WTC11 (cell line): ENCODE measurements around the gene MYMX. TPM values are rescaled to one million over a fixed set of nuclear protein-coding genes. Genes with fewer than 3 reads are reported as not detected.

Experiments
- ATAC-seq: fragments of 200-7000 bp; cut with Tn5 transposase; 2 replicates; pipeline ENCODE4 v1.10.0; 2021; ENCODE audit warnings: mild to moderate bottlenecking, moderate library complexity
- CTCF ChIA-PET: fragments of 300-600 bp; sonication (Branson Sonifier 250); formaldehyde crosslinking; loops from one replicate; lab custom pipeline; 2021; ENCODE audit warnings: antibody characterized with exemption; lab: Charles Lee
- POLR2A ChIA-PET: fragments of 350-600 bp; sonication (Branson Sonifier 250); formaldehyde crosslinking; loops from one replicate; lab custom pipeline; 2021; ENCODE audit warnings: antibody characterized with exemption; lab: Charles Lee
- DNase-seq: peaks from one replicate; pipeline ENCODE4 v3.0.0; 2021; ENCODE audit warnings: low spot score
- H3K27ac Mint-ChIP-seq: 2 replicates; pipeline ENCODE4 v1.8.0; 2021; ENCODE audit warnings: mixed read lengths
- H3K27me3 Mint-ChIP-seq: 2 replicates; pipeline ENCODE4 v1.8.0; 2021; ENCODE audit warnings: low read depth, mild to moderate bottlenecking, moderate library complexity, mixed read lengths
- H3K36me3 Mint-ChIP-seq: 2 replicates; pipeline ENCODE4 v1.8.0; 2021; ENCODE audit warnings: mixed read lengths
- H3K4me1 Mint-ChIP-seq: 2 replicates; pipeline ENCODE4 v1.8.0; 2022; ENCODE audit warnings: mixed read lengths
- H3K4me3 Mint-ChIP-seq: 2 replicates; pipeline ENCODE4 v1.8.0; 2021; ENCODE audit warnings: mild to moderate bottlenecking, moderate library complexity, mixed read lengths
- H3K9me3 Mint-ChIP-seq: 2 replicates; pipeline ENCODE4 v1.8.0; 2021; ENCODE audit warnings: mixed read lengths
- AFF4 ChIP-seq: sonication (generic); formaldehyde crosslinking; IDR thresholded peaks from 2 replicates; pipeline ENCODE4 v1.8.1; 2023; ENCODE audit warnings: mild to moderate bottlenecking, missing genetic modification reagents, borderline replicate concordance
- CBFB ChIP-seq: sonication (generic); formaldehyde crosslinking; IDR thresholded peaks from 2 replicates; pipeline ENCODE4 v1.8.1; 2022; ENCODE audit warnings: mild to moderate bottlenecking, low read depth, missing genetic modification reagents
- ETV6 ChIP-seq: sonication (generic); formaldehyde crosslinking; IDR thresholded peaks from 2 replicates; pipeline ENCODE4 v1.8.1; 2022; ENCODE audit warnings: mild to moderate bottlenecking, missing genetic modification reagents
- MXD4 ChIP-seq: fragments of 250-450 bp; sonication (Bioruptor Pico); IDR thresholded peaks from 2 replicates; pipeline ENCODE4 v1.8.0; 2021; ENCODE audit warnings: mild to moderate bottlenecking, moderate library complexity, borderline replicate concordance
- MYBL2 ChIP-seq: sonication (generic); formaldehyde crosslinking; IDR thresholded peaks from 2 replicates; pipeline ENCODE4 v1.8.1; 2023; ENCODE audit warnings: mild to moderate bottlenecking, moderate library complexity, missing genetic modification reagents
- NFYB ChIP-seq: sonication (generic); formaldehyde crosslinking; conservative IDR thresholded peaks from 2 replicates; pipeline ENCODE4 v1.8.0; 2022; ENCODE audit warnings: low read depth, missing genetic modification reagents
- NR1H2 ChIP-seq: sonication (generic); formaldehyde crosslinking; IDR thresholded peaks from 2 replicates; pipeline ENCODE4 v1.9.0; 2021; ENCODE audit warnings: mild to moderate bottlenecking, moderate library complexity, missing genetic modification reagents
- SMAD3 ChIP-seq: sonication (generic); formaldehyde crosslinking; IDR thresholded peaks from 2 replicates; pipeline ENCODE4 v1.8.0; 2022; ENCODE audit warnings: missing genetic modification reagents, mild to moderate bottlenecking, borderline replicate concordance
- SMAD4 ChIP-seq: sonication (generic); formaldehyde crosslinking; IDR thresholded peaks from 2 replicates; pipeline ENCODE4 v1.8.0; 2022; ENCODE audit warnings: mild to moderate bottlenecking, missing genetic modification reagents
- SOX15 ChIP-seq: fragments of 250-450 bp; sonication (Bioruptor Pico); IDR thresholded peaks from 2 replicates; pipeline ENCODE4 v1.9.0; 2021; ENCODE audit warnings: mild to moderate bottlenecking
- SP1 ChIP-seq: sonication (generic); formaldehyde crosslinking; conservative IDR thresholded peaks from 2 replicates; pipeline ENCODE4 v1.8.1; 2022; ENCODE audit warnings: missing genetic modification reagents
- TEAD4 ChIP-seq: sonication (generic); formaldehyde crosslinking; IDR thresholded peaks from 2 replicates; pipeline ENCODE4 v1.8.0; 2022; ENCODE audit warnings: mild to moderate bottlenecking, missing genetic modification reagents
- ZNF138 ChIP-seq: sonication (generic); formaldehyde crosslinking; conservative IDR thresholded peaks from 2 replicates; pipeline ENCODE4 v1.8.1; 2022; ENCODE audit warnings: mild to moderate bottlenecking, moderate library complexity, missing genetic modification reagents
- ZNF219 ChIP-seq: sonication (generic); formaldehyde crosslinking; IDR thresholded peaks from 2 replicates; pipeline ENCODE4 v1.8.0; 2023; ENCODE audit warnings: missing genetic modification reagents, mild to moderate bottlenecking, borderline replicate concordance
- ZNF263 ChIP-seq: sonication (generic); formaldehyde crosslinking; IDR thresholded peaks from 2 replicates; pipeline ENCODE4 v1.8.1; 2022; ENCODE audit warnings: low read depth, mild to moderate bottlenecking, moderate library complexity, missing genetic modification reagents
- ZNF671 ChIP-seq: fragments of 250-450 bp; sonication (Bioruptor Pico); IDR thresholded peaks from 2 replicates; pipeline ENCODE4 v1.8.0; 2021; ENCODE audit warnings: mild to moderate bottlenecking
- total RNA-seq: library from RNA; stranded (reverse); gene quantifications from 3 replicates; pipeline ENCODE4 v1.2.3, GENCODE V29; 2021
- TF ChIP-seq, protein P1 (sequence below): sonication (generic); formaldehyde crosslinking; IDR thresholded peaks from 2 replicates; pipeline ENCODE4 v1.8.0; 2023; ENCODE audit warnings: mild to moderate bottlenecking, missing genetic modification reagents
- TF ChIP-seq, protein P2 (sequence below): sonication (generic); formaldehyde crosslinking; IDR thresholded peaks from 2 replicates; pipeline ENCODE4 v1.8.0; 2022; ENCODE audit warnings: mild to moderate bottlenecking, missing genetic modification reagents
- TF ChIP-seq, protein P3 (sequence below): sonication (generic); formaldehyde crosslinking; conservative IDR thresholded peaks from 2 replicates; pipeline ENCODE4 v1.8.1; 2022; ENCODE audit warnings: mild to moderate bottlenecking, missing genetic modification reagents
- TF ChIP-seq, protein P4 (sequence below): fragments of 200-600 bp; IDR thresholded peaks from 2 replicates; pipeline ENCODE4 v1.8.0; 2022; ENCODE audit warnings: antibody characterized with exemption

Gene MYMX
- total RNA-seq, 1 experiment from 2014 or later = 3.9 TPM

- no peak for TF ChIP-seq SOX15
- TF ChIP-seq SMAD3 (CRISPR knock-in tag) = no peak
- TF ChIP-seq NR1H2 (CRISPR knock-in tag) = no peak
- no peak for TF ChIP-seq AFF4 (CRISPR knock-in tag)
- no peak for TF ChIP-seq ZNF138
- TF ChIP-seq ETV6 (CRISPR knock-in tag) = no peak
- no peak for TF ChIP-seq MXD4
- TF ChIP-seq ZNF671 (CRISPR knock-in tag) = no peak
- TF ChIP-seq, protein P1, sequence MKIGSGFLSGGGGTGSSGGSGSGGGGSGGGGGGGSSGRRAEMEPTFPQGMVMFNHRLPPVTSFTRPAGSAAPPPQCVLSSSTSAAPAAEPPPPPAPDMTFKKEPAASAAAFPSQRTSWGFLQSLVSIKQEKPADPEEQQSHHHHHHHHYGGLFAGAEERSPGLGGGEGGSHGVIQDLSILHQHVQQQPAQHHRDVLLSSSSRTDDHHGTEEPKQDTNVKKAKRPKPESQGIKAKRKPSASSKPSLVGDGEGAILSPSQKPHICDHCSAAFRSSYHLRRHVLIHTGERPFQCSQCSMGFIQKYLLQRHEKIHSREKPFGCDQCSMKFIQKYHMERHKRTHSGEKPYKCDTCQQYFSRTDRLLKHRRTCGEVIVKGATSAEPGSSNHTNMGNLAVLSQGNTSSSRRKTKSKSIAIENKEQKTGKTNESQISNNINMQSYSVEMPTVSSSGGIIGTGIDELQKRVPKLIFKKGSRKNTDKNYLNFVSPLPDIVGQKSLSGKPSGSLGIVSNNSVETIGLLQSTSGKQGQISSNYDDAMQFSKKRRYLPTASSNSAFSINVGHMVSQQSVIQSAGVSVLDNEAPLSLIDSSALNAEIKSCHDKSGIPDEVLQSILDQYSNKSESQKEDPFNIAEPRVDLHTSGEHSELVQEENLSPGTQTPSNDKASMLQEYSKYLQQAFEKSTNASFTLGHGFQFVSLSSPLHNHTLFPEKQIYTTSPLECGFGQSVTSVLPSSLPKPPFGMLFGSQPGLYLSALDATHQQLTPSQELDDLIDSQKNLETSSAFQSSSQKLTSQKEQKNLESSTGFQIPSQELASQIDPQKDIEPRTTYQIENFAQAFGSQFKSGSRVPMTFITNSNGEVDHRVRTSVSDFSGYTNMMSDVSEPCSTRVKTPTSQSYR = no peak
- no peak for TF ChIP-seq MYBL2
These were observed 8.2 kb downstream of the MYMX start (continued) for GRCh38 chr6:44224965-44225305.

DNA sequence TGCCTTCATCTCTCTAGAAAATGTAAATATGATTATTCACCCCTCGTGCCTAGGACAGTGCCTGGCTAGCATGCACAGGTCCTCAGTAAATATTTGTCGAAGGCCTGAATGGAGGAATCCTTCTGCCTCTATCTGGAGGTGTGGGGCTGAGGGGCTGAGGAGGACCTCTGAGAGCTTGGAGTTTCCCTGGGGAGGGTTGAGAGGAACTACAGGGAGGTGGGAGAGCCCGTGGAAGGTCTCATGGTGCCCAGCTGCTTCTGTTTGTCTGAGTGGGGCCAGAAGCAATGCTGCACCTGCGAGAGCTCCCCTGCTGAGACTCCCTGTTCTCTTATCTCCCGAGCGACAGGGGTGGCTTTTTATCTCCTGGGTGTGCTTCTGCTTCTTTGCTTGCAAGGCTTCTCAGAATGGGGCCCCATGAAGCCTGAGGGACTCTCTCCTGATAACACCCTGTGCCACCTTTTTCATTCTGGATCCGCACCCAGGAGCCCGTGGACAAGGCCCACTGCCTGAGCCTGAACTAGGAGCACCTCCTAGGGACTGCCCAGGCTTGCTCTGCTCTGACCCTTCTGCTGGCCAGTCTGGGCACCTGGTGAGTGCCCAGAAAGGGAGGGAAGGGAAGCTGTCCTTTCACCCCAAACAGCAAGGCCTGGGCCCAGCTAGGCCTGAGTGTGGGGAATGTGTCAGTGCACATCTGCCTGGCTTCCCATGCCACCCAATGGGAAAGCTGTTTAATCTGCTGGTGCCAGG is 9.0 kb downstream of the MYMX start:
- ATAC-seq = no peak
- Mint-ChIP-seq H3K27me3 (no peaks in the 10 kb centered on the region), H3K9me3 (no peaks in the 10 kb centered on the region), H3K27ac (peak overlapping the region; percentile 92), H3K4me3 (peak overlapping the region; percentile 89), H3K4me1 (peaks cover 50% of the 10 kb centered on the region), H3K36me3 (peaks cover 26% of the 10 kb centered on the region)
- DNase-seq = no peak
- TF ChIP-seq ZNF138 (no peak), ZNF219 (CRISPR knock-in tag) (no peak), SMAD4 (CRISPR knock-in tag) (no peak), NFYB (CRISPR knock-in tag) (no peak)
- CTCF ChIA-PET = interaction anchor here (1.0 to 10.7 kb wide), 6 partner anchors 10 to 163 kb away, joined by 3 to 174 read pairs (median 20); partner anchors contain the start of gene HSP90AB1
- POLR2A ChIA-PET = interaction anchor here (5.7 kb wide), 1 partner anchor 20 kb away, joined by 63 read pairs; the partner anchor contains the start of gene HSP90AB1

- ATAC-seq = no peak
- DNase-seq = no peak
- Mint-ChIP-seq H3K36me3 (peaks cover 34% of the 10 kb centered on the region), H3K4me3 (peak overlapping the region; percentile 89), H3K4me1 (peaks cover 44% of the 10 kb centered on the region), H3K27me3 (no peaks in the 10 kb centered on the region), H3K27ac (peak overlapping the region; percentile 72), H3K9me3 (no peaks in the 10 kb centered on the region)
- ChIA-PET CTCF (interaction anchor here (0.9 to 10.7 kb wide), 9 partner anchors 9 to 164 kb away, joined by 3 to 174 read pairs (median 6); partner anchors contain the start of gene HSP90AB1), POLR2A (interaction anchor here (1.9 kb wide), 1 partner anchor 20 kb away, joined by 9 read pairs; the partner anchor contains the start of gene HSP90AB1)
- TF ChIP-seq SP1 (CRISPR knock-in tag) = no peak
- TF ChIP-seq, protein P2, sequence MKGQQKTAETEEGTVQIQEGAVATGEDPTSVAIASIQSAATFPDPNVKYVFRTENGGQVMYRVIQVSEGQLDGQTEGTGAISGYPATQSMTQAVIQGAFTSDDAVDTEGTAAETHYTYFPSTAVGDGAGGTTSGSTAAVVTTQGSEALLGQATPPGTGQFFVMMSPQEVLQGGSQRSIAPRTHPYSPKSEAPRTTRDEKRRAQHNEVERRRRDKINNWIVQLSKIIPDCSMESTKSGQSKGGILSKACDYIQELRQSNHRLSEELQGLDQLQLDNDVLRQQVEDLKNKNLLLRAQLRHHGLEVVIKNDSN (CRISPR knock-in tag) = no peak
- no peak for TF ChIP-seq CBFB
- TF ChIP-seq, protein P3, sequence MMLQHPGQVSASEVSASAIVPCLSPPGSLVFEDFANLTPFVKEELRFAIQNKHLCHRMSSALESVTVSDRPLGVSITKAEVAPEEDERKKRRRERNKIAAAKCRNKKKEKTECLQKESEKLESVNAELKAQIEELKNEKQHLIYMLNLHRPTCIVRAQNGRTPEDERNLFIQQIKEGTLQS (CRISPR knock-in tag) = no peak
- TF ChIP-seq ZNF263 (CRISPR knock-in tag) = no peak
- TF ChIP-seq TEAD4 (CRISPR knock-in tag) = no peak
- TF ChIP-seq, protein P4, sequence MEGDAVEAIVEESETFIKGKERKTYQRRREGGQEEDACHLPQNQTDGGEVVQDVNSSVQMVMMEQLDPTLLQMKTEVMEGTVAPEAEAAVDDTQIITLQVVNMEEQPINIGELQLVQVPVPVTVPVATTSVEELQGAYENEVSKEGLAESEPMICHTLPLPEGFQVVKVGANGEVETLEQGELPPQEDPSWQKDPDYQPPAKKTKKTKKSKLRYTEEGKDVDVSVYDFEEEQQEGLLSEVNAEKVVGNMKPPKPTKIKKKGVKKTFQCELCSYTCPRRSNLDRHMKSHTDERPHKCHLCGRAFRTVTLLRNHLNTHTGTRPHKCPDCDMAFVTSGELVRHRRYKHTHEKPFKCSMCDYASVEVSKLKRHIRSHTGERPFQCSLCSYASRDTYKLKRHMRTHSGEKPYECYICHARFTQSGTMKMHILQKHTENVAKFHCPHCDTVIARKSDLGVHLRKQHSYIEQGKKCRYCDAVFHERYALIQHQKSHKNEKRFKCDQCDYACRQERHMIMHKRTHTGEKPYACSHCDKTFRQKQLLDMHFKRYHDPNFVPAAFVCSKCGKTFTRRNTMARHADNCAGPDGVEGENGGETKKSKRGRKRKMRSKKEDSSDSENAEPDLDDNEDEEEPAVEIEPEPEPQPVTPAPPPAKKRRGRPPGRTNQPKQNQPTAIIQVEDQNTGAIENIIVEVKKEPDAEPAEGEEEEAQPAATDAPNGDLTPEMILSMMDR = no peak
These were observed 9.8 kb downstream of the MYMX start for GRCh38 chr6:44226368-44227147.
